AG10803 (cell line): ENCODE results near the gene MPO.

Source experiments
- DNase-seq: peaks from one replicate; pipeline ENCODE4 v3.0.0; 2010; ENCODE audit warnings: low read depth
- H3K4me3 ChIP-seq: 2 replicates; pipeline ENCODE4 v1.5.1; 2011; ENCODE audit warnings: mild to moderate bottlenecking, low read length, control low read depth
- CTCF ChIP-seq: conservative IDR thresholded peaks from 2 replicates; pipeline ENCODE4 v1.5.1; 2011; ENCODE audit warnings: mild to moderate bottlenecking, low read length, control low read depth, inconsistent platforms

MPO gene

DNA sequence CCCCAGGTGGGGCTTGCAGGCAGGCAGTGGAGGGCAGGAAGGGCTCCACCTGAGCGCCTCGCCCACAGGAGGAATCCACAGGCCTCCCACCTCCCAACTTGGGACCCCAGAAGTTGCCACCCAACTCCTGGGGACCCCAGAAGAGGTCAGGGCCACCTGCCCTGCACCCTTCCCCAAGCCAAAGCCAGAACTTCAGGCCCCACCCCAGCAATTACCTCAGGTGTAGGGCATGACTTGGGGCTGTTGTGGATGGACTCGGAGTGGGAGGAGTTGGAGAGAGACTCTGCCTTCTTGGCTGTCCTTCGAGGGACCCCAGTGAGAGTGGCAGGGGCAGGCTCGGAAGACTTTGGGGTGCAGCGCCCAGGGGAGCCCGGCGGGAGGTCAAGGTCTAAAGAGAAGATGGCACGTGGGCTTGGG, 37.3 kb upstream of the MPO start:
- no peak for TF ChIP-seq CTCF
- H3K4me3 ChIP-seq: no peak overlapping the region
- DNase-seq: no peak

- peak; percentile 92 for TF ChIP-seq CTCF
- no peak overlapping the region for H3K4me3 ChIP-seq
- DNase-seq: peak; percentile 62
These were observed 36.8 kb upstream of the MPO start for GRCh38 chr17:58317421-58318064.

- H3K4me3 ChIP-seq: no peak overlapping the region
- TF ChIP-seq CTCF: no peak
- no peak for DNase-seq
These were observed 35.7 kb upstream of the MPO start for GRCh38 chr17:58316260-58316960.

DNA sequence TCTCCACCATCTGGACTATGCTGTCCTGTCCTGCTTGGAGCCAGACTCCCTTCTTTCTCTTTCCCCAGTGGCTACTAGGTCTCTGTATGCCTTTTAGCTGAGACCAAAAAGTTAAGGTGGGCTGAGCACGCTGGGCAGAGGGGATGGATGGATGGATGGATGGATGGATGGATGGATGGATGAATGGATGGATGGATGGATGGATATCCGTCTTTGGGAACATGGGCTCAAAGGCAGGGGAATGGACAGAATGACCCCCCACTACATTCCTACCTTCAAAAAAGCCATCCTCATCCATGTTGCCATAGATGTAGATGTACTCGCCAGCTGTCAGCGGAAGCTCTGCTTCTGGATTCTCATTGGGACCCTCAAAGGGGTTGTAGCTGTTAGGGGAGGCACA, 35.0 kb upstream of the MPO start:
- TF ChIP-seq CTCF: no peak
- DNase-seq: no peak

DNA sequence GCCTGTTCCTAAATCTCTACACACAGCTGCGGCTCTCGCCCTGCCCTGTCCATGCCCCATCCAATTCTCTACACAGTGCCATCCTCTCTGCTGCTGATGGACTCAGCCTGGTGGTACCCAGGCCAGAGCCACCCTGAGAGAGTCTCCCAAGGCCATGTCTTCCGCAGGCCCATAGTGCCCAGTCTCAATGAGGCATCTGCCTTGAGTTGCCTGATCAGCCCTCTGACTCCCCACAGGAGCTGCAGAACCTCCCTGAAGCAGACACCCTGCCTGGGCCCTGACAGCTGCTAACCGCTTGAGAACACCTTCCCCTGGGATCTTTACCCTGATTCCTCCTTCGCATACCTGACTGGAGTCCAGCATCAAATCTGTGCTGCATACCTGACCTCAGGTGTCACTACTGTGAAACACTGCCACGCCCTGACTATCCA, 34.6 kb upstream of the MPO start:
- TF ChIP-seq CTCF: no peak
- H3K4me3 ChIP-seq: no peak overlapping the region
- DNase-seq: no peak

More for the DNA sequence above, 35.0 kb upstream of the MPO start:
- H3K4me3 ChIP-seq: no peak overlapping the region

DNA sequence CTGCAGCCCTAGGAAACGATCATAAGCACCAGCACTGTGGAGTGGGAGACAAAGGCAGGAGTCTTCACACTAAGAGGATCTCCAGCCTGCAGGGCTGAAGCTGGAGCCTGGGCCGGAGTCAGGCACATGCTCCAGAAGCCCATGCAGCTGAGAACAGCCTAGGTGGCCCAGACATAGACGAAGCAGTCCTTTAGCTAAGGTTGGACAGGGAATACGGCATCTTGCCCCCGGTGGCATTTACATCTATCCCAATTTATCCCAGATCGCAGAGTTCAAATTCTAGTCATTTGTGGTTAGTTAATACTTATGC, 33.9 kb upstream of the MPO start:
- no peak for TF ChIP-seq CTCF
- H3K4me3 ChIP-seq: no peak overlapping the region
- no peak for DNase-seq
